CD4-positive, alpha-beta T cell treated with Interleukin-10 for 1 hour (primary cell): ENCODE results near the gene HABP4.

Source experiments
- DNase-seq: peaks from one replicate; pipeline ENCODE4 v3.0.0-alpha.2; 2020

The HABP4 gene

DNA sequence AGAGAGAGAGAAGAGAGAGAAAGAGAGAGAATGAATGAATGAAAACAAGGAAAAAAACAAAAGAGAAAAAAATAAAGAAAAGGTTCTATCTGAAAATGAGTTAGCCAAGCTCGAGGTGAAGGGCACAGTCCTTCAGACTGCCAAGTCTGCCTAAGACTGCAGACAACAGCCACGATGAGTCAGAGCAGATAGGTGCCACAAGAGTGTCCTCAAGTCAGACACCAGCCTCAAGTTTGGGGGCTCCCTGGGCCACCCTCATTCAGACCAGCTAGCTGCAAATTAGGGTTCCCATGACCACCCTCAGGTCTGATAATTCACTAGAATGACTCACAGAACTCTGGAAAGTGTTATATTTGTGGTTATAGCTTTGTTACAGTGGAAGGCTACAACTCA, 13.9 kb upstream of the HABP4 start:
- peak; percentile 23 for DNase-seq

DNA sequence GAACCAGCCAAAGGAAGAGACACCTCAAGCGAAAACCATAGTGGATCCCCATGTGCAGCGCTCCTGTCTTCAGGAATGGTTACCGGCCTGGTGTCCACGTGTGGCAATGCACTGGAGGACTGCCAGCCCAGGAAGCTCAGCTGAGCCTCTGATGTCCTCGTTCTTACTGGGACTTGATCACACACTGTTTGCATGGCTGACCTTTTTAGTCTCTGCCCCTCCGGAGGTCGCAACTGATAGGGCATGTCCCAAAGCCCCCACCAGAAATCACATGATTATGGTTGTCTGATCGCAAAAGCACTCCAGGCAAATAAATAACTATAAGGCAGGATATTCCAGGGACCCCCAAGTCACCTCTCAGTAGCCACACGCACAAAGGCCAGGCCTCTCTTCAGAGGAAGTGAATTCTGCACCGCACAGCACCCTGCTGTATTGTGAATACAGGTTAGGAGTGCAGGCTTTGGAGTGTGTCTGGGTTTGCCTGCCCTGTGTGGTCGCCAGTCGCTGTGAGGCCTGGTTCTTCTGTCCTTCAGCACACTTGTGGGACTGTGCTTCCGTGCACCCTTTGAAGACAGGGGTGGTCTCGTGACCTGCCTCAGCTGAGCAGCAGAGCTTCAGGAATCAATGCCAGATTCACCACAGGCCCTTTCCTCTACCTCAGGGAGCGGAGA, 13.4 kb upstream of the HABP4 start:
- no peak for DNase-seq

DNA sequence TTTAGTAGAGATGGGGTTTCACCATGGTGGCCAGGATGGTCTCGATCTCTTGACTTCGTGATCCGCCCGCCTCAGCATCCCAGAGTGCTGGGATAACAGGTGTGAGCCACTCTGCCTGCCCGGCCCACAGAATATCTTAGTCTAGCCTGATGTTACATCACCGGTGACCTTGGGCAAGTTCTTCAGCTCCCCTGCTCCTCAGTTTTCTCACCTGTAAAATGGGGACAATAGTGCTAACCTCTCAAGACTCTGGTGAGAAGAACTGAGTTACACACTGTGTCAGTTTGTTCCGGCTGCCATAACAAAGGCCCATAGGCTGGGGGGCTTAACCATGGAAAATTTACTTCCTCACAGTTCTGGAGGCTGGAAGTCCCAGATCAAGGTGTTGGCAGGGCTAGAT, 12.5 kb upstream of the HABP4 start:
- no peak for DNase-seq

DNA sequence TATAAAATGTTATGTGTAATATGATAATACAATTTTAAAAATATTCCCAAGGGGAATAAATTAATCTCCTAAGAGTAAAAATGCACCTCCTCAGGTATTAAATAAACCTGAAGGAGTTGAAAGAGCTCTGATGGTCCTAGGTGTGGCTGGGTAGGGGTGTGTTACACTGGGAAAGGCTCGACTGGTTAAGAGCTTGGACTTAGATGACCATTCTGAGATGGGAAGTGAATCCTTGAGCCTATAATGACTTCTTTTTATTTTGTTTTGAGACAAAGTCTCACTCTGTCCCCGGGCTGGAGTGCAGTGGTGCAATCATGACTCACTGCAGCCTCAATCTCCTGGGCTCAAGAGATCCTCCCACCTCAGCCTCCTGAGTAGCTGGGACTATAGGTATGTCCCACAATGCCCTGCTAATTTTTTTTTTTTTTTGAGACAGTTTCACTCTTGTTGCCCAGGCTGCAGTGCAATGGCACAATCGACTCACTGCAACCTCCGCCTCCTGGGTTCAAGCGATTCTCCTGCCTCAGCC, 9.2 kb upstream of the HABP4 start:
- DNase-seq: no peak

DNA sequence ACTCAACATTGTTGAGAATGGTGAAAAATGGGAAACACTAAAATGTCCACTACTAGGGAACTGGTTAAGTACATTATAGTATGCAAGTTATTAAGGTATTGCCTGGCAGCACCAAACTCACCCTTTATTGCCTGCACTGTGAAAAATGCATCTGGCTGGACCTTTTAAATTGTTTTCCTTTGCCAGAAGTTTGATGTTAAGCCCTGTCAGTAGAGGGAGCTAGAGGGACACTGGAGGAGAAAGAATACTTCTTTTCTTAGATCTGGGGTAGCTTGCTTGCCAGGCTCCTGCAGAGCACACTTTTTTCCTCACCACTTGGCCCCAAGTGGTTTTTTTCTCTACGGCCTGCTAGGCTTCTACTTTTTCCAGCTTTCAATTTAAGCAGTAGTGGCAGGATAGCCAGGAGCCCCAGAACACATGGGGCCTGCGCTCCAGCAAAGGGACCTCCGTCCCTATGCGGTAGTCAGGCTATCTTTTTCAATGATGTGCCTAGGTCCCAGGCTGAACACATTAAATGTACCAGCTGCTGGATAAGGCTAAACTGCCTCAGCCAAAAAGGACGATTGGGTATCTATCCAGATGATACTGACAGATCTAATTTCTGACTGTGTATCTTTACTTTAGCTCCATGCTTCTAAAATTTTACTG, 8.0 kb upstream of the HABP4 start:
- peak; percentile 42 for DNase-seq

DNA sequence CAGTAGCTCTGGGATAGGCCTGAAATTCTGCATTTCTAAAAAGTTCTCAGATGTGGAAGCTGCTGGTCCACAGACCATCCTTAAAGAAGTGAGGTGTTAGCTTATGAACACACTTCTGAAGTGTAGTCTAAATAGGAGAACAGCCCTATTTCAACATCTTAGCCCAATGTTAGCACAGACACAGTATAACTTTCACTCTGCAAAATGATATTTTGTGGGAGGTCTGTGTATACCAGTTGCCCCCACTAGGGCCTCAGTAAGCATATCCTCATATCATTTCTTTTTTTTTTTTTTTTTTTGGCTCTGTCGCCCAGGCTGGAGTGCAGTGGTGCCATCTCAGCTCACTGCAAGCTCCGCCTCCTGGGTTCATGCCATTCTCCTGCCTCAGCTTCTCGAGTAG, 7.5 kb upstream of the HABP4 start:
- DNase-seq: no peak

DNA sequence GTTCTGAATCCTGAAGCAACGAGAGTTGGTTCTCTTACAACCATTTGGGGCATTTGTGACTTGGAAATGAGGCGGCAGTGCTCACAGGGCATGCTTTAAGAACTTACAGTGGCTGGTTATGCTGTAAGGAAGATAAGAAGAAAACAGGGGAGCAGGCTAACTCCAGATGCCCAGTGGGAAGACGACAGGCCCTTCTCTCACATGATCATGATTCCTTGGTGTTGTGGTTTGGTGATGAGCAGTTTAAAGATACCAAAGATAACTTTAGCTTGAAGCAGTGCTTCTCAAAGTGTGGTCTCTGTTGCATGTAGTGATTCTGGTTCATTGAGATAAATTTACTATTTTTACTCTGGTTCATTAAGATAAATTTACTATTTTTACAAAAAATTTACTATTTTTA, 2.6 kb upstream of the HABP4 start:
- DNase-seq: no peak

DNA sequence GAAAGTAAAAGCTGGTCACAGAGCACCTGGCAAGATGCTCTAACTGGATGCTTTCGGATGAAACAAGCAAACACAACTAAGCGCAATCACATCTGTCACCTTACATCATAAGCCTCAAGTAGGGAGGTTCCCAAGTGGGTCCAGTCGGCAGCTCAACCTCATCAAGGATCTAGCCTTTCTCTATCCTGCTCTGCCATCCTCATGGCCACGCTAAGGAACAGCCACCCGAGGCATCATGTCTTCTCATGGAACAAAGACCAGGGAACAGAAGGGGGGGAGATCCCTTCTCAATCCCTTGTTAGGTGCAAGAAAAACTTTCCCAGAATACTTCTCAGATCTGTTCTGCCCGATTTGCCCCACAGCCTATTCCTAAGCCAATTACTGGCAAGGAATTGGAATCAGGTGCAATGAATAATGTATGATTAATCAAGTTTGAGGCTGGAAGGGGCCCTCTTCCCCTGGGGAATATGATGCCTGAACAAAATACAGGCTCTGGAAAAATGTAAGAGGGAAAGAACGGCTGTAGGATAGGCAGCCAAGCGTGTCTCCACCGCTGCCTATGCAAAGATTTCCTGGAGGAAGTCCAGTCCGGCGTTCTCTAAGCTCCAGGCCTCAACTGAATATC, 1.3 kb upstream of the HABP4 start:
- DNase-seq: no peak

DNA sequence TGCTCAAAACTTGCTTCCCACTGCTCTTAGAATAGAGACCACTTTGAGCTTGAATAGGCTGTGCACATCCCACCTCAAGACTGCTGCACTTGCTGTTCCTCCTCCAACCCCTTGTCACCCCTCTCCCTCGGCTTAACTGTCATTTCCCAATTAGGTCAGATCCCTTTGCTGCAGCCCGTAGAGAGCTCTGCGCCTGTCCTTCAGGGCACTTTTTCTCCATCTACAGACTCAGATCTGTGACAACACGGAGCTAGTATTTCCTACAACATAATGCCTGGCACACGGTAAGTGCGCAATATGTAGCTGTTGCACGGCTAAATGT, 485 bp upstream of the HABP4 start:
- no peak for DNase-seq

DNA sequence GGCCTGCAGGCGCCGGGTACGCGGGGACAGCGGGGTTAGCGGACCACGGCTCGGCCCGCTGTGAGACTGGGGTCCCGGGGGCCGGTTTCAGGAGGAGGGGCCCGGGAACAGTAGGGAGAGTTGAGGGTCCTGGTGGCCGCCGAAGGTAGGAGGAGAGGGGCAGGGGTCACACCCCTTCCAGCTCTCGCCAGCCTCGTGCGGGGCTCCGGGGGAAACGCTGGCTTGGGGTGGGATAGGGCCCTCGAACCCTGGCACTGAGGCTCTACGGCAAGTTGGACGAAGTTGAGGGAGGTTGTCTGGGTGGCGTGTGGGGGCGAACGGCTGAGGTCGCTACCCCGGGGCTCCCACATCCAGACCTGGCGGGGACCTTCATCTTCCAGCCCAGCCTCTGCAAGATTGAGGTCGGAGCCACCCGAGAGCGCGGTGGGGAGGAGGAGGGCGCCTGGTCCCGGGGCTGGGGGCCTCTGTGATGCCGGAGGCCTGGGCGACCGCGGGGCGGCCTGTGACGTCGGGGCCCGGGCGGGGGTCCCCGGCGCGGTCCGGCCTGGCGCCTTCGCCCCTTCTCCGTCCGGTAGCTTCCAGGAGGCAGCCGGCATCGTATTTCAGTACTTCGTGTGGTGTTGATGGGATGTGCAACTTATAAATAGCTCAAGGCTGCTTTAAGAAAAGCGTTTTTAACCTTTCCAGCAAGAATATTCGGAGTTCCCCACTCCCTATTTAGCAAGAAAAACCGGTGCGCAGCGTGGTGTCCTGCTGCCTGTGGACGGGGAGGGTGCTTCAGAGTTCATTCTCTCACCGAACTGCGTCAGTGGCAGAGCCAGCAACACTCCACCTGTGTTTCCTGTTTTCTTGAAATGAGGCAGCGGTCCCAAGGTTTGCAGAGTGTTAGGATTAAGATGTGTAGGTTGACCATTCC, 902 bp downstream of the HABP4 start:
- peak; percentile 49 for DNase-seq

DNA sequence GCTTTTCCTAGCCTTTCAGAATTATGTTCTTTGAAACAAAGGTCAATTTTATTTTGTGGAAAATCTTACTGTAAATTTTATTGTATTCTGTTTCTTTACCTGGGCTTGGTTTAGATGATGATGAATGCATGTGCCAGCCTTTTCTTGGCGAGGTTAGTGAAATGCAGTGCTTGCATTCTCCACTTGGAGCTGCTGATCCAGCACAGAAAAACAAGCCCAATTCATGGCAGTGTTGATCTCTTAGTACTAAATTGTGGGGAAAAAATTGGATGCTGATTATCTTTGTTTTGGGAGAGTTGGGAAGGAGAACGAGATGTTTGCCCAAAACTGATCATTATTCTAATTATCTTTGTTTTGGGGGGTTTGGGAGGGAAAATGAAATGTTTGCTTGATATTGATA, 3.7 kb downstream of the HABP4 start:
- peak; percentile 10 for DNase-seq

DNA sequence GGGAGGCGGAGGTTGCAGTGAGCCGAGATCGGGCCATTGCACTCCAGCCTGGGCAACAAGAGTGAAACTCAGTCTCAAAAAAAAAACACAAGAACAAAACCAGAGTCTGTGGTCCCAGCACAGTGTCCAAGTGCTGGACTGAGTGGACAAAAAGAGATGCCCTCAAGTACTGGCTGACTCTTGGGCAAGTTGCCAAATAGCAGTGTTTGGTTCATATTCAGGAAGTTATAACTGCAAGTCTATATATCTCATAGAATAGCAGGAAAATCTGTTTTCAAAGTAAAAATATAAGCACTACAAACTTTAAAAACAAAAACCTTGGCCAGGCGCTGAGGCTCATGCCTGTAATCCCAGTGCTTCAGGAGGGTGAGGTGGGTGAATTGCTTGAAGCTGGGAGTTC, 7.3 kb downstream of the HABP4 start:
- DNase-seq: no peak

DNA sequence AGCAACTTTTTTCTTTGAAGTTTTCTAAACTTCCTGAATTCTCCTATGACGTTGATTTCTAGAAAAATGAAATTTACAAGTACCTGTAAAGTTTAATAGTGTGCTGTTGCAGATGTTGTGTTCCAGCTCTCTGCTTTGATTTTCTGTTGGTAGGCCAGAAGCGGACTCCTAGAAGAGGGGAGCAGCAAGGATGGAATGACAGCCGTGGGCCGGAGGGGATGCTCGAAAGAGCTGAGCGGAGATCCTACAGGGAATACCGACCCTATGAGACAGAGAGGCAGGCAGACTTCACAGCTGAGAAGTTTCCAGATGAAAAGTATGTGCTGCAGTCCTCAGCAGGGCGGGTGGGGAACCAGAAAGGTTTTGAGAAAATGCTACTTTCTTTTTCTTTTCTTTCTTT, 8.3 kb downstream of the HABP4 start:
- no peak for DNase-seq

DNA sequence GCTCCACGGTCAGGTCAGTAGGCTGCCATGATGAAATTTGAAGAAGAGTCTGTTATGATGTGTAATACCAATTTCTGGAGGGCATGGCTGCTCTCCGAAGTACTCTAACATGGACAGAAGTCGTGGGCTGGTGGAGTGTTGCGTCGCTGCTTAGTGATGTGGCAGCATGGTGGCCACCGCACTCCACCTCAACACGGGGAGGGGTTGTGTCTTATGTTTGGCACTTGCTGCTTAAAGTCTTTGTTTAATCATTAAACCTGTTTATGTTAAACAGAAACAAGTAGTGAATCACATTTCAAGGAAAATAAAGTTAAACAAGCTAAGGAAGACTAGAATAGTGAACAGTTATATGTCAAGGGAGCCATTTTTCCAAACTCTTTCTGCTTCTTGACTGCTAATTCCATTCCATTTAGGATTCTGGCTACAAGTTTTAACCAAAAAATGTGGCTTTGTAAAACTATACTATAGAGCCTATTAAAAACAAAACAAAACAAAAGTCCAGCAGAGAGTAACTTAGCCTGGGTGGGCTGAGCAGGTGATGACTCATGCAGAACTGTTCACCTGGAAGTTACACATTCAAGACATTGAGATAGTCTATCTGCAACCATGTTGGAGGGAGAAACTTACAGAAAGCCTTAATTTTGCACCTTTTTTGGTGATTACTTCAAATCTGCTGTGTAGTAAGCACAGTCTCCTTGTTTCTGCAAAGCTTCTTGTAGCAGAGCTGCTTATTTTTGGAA, 9.5 kb downstream of the HABP4 start:
- no peak for DNase-seq

DNA sequence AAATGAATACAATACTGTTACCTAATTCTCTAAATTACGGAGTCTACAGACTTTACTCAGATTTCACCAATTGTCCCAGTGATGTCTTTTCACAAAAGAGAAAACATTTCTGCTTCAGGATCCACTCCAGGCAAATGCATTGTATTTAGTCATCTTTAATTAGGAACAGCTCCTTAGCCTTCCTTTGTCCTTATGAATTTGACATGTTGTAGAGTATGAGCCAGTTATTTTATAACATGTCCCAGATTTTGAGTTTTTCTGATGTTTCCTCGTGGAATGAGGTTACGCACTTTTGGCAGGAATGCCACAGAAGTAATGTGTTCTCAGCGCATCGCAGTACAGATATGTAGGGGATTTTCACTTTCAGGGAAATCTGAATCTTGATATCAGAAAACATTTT, 10.5 kb downstream of the HABP4 start:
- DNase-seq: no peak

DNA sequence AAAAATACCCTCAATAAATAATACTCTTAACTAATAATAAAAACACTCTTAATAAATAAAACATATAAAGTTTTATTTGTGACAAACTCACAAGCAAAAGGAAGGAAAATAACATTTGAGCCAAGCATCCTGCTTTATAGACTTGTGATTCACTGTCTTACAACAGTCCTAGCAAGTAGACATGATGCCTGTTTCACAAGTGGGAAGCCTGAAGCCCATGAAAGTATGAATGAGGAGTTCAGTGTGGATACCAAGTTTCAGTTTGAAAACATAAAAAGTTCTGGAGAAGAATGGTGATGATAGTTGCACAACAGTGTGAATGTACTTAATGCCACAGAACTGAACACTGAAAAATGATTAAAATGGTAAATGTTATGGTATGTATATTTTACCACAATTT, 10.9 kb downstream of the HABP4 start:
- no peak for DNase-seq

DNA sequence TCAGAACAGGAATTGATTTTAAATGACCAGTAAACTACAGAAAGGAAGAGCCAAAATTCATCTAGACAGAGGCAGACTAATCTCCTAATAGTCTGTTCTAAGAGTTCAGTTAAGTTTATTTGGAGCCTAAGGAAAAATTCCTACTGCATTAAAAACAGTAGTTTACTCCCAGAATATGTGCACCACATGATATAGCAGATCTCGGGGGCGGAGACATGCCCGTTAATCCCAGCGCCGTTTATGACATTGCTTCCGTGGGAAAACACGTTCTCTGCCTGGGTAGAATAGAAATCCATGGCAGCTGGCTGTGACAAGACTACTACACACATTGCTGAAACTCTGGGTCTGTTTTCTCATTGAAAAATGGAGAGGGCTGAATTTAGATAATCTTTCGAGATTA, 11.4 kb downstream of the HABP4 start:
- DNase-seq: no peak

DNA sequence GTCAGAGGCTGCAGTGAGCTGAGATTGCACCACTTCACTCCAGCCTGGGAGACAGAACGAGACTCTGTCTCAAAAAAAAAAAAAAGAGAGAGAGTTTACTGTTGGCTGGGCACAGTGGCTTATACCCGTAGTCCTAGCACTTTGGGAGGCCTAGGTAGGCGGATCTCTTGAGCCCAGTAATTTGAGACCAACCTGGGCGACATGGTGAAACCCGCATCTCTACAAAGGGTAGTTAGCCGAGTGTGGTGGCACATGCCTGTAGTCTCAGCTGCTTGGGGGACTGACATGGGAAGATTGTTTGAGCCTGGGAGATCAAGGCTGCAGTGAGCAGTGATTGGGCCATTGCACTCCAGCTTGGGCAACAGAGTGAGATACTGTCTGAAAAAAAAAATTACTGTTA, 12.6 kb downstream of the HABP4 start:
- no peak for DNase-seq

DNA sequence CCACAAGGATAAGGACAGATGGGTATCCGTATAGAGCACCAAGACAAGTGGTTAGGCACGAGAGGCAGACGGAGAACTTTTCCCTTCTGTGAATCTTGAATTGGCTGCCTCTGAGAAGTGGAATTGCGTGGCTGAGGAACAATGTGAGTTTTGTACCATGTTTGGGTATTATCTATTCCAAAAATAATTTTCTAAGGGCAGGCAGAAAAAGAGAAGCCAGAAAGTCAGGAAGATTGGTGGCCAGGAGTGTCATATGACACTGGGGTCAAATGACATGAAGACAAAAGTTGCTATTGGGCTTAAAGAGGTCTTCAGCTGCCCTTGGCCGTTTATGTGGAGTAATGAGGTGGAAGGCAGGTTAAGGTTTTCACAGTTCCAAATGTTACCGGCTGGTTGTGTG, 14.5 kb downstream of the HABP4 start:
- DNase-seq: no peak

DNA sequence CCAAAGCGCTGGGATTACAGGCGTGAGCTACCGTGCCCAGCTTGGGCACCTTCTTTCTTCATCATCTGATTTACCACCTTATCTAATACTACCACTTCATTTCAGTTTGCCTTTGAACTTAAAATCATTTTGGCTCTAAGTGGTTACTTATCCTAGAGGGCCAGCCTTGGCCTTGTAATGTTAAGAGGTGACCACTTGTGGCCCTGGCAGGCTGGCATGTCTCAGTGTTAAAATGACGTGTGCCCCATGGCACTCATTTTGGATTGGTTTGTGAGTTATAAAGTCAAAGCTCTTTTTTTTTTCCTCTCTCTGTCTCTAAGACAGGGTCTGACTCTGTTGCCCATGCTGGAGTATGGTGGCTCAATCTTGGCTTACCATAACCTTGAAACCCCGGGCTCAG, 17.8 kb downstream of the HABP4 start:
- no peak for DNase-seq

DNA sequence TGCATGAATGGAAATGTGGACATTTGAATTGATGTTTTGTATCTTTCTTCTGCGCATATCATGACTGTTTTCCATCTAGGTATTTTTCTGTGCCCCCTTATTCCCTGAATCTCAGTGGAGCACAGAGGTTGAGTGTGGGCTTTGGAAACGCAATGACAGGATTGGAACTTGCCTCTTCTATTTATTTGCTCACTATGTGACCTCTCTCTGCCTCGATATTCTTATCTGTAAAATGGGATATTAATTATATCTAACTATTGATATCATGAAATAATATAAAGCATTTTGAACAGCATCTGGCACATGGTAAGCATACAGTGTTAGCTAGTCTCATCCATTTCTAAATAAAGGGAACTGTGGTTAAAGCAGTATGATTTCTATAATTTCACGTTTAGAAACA, 26.0 kb downstream of the HABP4 start:
- DNase-seq: no peak

DNA sequence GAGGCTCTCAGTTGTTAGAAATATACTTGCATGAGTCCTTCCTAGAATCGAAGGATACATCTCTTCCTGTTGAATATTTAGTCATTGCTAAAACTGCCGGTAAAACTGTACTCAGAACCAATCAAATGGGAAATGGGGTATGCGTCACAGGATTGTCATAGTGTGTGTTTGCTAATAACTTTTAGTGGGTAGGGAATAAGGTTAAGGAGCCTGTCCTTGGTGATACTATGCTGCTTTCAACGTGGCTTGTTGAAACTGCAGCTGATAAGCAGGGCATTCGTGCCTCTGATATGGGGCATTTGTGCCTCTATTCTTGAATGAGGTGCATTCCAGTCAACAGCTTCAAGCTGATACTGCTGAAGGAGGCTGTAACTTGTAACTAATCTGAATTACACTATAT, 26.6 kb downstream of the HABP4 start:
- no peak for DNase-seq

DNA sequence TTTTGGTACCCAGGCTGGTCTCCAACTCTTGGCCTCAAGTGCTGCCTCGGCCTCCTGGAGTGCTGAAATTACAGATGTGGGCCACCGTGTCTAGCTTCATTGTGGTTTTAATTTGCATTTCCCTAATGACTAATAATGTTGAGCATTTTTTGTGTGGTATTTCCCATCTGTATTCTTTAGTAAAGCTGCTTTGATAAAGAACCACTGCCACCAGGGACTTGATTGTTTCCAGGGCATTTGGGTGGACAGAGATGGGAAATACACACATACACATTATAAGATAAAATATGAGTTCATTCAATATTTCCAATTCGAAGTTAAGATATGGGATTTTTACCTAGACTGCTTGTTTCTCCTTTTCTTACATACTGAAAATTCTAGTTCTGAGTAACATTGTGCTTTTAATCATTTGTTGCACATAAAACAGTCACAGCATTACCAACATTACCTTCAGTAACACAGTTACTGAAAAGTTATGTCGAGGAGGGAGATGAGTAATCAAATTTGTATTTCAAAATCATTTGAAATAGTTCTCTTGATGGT, 28.9 kb downstream of the HABP4 start:
- DNase-seq: no peak
